RCC 7860 (cell line): ENCODE measurements around the gene ZNF787.

ENCODE experiments used
- DNase-seq: peaks from one replicate; pipeline ENCODE4 v3.0.0-alpha.2; 2015; ENCODE audit warnings: low spot score
- FAIRE-seq: peaks from 2 replicates; lab custom pipeline; 2012; peaks lifted over from hg19 to GRCh38; lab: Jason Lieb, UNC

ZNF787 gene

GRCh38 chr19:56123266-56123891, 2.3 kb upstream of the ZNF787 start:
- FAIRE-seq (no peak), DNase-seq (no peak)

DNA sequence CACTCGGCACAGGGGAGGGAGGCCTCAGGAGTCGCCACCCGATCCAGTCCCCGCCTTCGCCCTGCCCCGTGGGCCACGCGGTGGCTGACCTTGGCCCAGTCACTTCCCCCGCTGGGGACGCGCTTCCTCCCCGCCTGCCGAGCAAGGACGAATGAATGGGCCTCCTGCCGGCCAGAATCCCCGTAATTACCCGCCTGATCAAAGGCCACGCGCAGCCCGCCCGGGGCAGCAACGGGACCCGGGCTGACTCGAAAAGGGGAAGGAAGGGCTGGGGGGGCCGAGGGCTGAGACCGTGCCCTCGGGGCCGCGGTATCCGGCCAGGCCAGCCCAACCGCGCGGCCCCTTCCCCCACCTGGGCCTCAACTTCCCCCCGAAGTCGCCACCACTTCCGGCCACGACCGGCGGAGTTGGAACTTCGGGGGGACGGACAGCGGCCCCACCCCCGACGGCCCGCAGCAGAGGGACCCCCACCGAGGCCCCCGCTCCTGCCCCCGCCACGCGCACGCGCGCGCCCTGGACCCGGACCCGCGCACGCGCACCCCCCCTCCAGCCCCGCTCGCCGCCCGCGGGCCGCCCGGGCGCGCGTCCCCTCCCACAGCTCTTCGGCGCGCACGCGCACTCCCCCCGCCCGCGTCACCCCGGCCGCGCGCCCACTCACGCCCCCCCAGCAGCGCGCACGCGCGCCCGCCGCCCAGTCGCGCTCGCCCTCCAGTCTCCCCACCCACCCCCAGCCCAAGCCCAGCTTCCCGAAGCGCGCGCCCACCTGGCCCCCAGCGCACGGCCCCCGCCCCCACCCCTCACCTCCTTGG, 520 bp downstream of the ZNF787 start:
- DNase-seq (peak; percentile 65), FAIRE-seq (no peak)

DNA sequence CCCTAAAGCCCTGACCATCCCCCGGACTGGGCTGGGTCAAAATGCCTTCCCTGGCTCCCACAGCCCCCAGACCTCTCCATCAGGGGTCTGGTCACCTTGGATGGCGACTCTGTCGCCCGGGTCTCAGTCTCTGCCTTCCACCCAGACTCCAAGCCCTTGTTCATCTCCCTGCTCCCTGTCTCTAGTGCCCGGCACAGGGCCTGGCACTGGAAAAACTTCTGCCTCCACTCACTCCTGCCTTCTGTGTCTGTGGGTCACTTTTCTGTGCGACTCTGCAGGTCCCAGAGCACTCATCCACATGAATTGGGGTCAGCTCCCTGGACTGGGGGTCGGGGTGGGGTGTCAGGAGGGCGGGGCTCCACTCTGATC, 1.1 kb downstream of the ZNF787 start:
- no peak for FAIRE-seq
- DNase-seq: no peak

DNA sequence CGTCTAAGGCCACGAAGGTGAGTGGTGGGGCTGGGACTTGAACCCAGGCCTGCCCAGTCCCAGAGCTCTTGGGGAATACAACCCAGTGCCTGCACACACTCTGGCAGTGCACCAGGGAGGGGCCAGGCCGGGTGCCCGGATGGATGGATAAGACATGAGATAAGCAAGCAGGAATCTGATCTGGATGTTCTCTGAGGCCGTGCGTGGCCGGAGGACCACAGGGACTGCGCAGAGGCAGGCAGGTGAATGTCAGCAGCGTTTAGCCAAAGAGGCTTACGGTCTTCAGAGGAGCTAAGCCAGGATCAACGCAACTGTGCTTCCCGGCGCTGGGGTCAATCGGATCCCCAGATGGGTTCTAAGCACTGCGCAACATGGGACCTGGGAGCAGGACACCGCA, 1.5 kb downstream of the ZNF787 start:
- FAIRE-seq: no peak
- peak; percentile 39 for DNase-seq

DNA sequence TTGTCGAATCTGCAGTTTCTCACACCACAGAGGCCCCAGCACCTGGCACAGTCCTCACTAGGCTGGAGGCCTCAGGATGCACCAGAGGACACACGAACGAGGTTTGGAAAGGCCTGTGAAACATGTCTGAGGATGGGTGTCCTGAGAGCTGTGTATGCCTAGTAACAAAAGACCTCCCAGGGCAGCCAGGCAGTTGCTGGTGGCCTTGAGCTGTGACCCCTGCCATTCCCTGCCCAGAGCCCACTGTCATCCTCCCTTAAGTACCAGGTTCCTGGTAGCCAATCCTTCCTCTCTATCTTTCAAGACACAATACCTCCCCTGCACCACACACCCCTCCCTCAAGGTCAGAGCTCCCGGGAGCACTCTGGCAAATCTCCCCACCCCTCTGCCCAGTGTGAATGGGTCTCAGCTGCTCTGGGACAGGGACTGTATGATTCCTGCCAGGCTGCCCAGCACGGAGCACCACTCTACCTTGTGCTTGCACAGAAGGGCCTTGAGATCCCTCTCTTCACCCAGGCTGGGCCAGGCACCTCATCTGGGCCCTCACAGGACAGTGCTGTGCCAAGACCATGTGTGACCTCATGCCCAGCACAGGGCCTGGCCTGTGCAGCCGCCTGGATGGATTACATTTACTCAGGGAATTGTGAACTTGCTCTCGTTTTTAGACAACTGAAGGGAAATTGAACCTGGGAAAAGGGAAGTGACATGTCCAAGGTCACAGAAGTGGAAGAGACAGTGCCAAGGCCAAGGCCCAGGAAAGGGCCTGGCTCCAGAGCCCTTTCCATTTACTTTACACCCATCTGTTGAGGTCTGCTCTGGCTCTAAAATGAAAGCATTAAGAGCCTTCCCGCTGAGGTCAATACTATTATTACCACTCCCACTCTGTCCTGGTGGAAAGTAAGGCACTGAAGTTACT, 2.2 kb downstream of the ZNF787 start:
- FAIRE-seq: no peak
- no peak for DNase-seq

DNA sequence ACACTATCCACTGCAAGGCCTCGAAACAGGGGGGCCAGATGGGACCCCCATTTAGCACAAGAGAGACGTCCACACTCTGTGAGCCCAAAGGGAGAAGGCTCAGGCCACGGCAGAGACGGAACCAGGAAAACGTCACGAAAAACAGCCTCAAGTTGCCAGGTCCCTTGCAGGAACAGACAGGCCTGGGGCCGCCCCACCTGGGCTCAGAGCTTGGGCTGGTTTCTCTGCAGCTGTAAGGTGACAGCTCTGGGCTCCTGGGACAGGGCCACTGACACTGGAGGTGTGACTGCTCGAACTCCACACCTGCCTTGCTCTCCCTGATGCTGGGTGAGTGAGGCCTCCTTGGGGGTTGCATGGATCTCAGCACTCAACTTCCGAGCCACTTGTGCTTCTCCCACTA, 3.2 kb downstream of the ZNF787 start:
- DNase-seq: no peak
- FAIRE-seq: no peak

DNA sequence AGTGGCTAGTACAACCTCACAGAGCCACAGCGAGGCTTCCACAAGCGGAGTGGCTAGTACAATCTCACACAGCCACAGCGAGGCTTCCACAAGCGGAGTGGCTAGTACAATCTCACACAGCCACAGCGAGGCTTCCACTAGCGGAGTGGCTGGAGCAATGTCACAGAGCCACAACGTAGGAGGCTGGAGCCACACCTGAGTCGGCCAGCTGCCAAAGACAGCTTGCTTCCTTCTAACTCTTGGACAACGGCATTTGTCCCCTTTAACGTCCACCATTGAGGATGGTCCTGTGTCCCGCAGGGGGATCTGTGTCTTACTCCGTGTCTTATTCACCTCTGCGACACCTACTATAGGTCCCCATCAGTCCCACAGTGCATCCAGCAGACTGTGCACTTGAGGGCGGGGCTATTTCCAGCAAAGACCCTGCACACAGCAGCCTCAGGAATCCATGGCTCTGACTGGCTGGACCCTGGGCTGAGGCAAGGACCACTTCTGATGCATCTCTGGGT, 3.7 kb downstream of the ZNF787 start:
- FAIRE-seq: no peak

GRCh38 chr19:56116606-56117005, 4.5 kb downstream of the ZNF787 start:
- FAIRE-seq: no peak
- no peak for DNase-seq

More for the DNA sequence above, 3.7 kb downstream of the ZNF787 start:
- no peak for DNase-seq

DNA sequence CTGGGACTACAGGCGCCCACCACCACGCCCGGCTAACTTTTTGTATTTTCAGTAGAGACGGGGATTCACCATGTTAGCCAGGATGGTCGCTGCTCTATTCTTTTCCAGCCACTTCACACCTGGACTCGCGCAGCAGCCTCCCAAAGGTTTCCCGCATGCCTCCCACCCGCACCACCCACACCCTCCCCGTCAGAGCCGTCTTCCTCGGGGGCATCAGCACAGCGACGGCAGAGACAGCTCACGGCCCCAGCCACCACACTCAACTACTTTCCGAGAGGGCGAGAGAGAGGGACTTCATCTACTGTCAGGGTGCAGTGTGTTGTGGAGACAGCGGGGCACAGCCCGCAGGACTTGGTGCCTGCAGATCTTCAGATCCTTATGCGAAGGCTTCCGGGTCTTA, 5.6 kb downstream of the ZNF787 start:
- FAIRE-seq: no peak
- no peak for DNase-seq

GRCh38 chr19:56114778-56115110, 6.4 kb downstream of the ZNF787 start:
- FAIRE-seq (no peak), DNase-seq (no peak)

DNA sequence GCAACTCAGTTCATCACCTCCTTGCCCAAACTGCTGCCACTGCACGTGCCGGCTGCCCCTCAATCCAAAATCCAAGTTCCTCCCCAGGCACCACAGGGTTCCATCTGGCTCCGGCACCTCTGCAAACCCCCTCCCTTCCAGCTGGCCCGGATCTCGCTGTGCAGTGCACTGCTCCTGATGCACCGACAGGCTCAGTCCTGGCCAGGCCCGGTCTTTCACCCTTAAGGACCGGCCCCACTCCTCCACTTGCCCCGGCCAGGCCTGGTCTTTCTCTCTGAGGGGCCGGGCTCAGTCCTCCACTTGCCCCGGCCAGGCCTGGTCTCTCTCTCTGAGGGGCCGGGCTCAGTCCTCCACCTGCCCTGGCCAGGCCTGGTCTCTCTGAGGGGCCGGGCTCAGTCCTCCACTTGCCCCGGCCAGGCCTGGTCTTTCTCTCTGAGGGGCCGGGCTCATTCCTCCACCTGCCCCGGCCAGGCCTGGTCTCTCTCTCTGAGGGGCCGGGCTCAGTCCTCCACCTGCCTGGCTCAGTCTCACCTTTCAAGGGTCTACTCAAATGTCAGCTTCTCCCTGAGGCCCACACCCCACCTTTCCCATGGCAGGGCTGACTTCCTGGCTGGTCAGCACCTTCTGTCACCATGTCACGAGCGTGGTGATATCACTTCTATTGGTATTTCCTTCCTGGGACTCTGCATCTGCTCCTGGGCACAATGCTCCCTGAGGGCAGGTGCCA, 6.9 kb downstream of the ZNF787 start:
- no peak for FAIRE-seq
- DNase-seq: no peak

DNA sequence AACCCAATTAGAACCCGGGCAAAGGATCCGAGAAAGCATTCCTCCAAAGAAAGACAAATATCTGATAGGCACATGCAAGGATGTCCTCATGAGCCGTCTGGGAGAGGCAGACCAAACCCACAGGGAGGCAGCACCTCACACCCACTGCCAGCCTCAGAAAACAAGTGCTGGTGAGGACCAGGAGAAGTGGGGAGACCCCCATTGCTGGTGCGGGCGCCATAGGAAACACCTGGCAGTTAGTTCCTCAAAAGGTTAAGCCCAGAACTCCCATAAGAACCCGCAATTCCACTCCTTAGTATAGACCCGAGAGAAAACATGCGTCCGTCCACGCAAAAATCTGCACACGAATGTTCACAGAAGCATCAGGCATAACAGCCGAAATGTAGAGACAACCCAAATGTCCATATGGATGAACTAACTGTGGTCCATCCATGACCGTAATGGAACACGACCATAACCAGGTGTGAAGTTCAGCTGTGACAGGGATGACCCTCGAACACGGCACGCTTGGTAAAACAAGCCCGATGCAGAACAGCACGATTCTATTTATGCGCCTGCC, 7.9 kb downstream of the ZNF787 start:
- no peak for DNase-seq
- FAIRE-seq: no peak

DNA sequence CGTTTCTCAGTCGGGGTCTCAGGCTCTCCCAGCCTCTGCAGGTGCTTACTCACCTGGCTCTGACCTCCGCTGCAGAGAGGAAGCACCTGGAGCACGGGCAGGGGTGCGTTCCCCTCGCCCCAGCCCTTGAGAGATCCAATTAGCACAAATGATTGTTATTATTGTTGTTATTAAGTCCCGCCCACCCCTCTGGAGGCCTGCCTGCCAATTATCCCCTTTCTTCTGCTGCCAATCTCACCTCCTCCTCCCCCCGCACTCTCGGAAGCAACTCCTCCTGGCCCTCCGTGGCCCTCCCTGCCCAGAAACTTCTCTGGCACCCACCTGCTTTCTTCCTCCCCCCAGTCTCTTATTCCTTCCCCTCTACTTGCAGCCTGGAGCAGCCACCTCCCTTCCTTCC, 8.8 kb downstream of the ZNF787 start:
- FAIRE-seq (no peak), DNase-seq (no peak)

DNA sequence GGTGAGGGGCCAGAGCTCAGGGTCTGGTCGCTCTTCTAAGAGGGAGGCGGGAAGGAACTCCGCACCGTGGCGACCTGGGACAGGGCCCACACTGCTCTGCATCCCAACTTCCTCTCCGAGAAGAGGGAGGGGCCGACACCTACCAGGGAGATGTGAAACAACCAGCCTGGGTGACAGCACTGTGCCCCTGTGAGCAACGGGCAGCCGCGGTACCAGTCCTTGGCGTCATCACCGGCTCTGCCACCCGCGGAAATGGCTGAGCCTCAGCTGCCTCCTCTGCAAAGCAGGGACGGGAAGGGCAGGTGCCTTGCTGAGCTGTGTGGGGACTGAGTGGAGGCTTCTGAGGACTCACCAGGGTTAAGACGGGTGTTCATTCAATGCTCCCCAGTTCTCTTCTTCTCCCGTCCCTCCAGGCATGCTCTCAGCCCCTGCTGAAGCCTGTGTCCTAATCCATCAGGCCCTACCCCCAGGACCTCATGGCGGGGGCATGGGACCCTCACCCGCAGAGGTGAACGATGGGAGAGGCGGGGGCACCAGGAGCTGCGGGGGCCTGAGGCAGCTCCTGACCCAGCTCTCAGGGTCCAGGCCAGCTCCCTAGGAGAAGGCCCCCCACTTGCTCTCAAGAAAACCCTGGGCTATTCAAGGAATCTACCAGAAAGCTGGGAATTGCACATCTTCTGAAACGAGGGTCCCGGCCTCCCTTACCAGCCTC, 9.3 kb downstream of the ZNF787 start:
- FAIRE-seq (no peak), DNase-seq (no peak)

GRCh38 chr19:56110515-56111448, 10.3 kb downstream of the ZNF787 start:
- DNase-seq (peak; percentile 51), FAIRE-seq (peak; percentile 54)

- DNase-seq: no peak
These were observed 11.9 kb downstream of the ZNF787 start for GRCh38 chr19:56109226-56109625.

DNA sequence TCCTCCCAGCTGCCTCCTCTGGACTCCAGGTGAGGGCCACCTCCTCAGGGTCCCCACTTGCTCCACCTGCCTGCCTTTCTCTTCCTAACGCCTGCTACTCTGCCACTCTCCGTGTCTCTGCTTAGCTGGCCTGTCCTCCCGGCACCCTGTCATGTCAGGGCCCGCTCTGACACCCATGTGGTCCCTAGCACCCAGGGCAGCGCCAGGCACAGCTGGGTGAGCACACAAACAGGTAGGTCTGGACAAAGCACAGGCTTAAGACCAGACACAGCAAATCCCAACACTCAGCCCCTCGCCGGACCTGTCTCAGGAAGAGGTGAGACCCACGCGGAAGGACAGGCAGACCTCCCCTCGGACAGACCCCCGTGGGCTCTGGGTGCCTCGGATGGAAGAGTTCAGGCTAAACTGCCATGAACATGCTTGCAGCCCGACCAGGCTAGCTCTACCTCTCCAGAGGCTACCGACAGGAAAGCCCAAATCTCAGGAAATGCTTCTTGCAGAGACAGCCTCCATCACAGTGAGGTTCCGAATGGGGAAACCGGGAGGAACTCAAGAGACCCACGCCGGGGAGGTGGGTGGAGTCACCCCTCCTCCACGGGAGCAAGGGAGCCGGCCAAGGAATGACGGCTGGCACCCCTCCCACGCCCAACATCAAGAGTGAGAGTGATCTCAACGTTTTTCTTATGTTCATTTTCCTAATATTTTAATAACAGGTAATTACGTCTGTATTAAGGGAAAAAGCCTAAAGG, 12.5 kb downstream of the ZNF787 start:
- DNase-seq (no peak), FAIRE-seq (no peak)

More at GRCh38 chr19:56109226-56109625, 11.9 kb downstream of the ZNF787 start:
- FAIRE-seq: no peak
